Naive thymus-derived CD4-positive, alpha-beta T cell (primary cell): ENCODE measurements around the gene AHNAK. TPM values are rescaled to one million over a fixed set of nuclear protein-coding genes. Genes with fewer than 3 reads are reported as not detected.
"Not testable (repeated sequence)": the region's sequence is repeated elsewhere in the genome, so short reads cannot be mapped to it uniquely, and the experiment has no call there.

ENCODE experiments used
- ATAC-seq: fragments of 150-1000 bp; cut with Tn5 transposase; 2 replicates; pipeline ENCODE4 v1.10.0; 2021; ENCODE audit warnings: mild to moderate bottlenecking, moderate library complexity
- CTCF ChIA-PET: fragments of 350-600 bp; sonication (Branson Sonifier 250); formaldehyde crosslinking; loops from one replicate; lab custom pipeline; 2021; ENCODE audit warnings: antibody characterized with exemption; lab: Charles Lee
- POLR2A ChIA-PET: fragments of 350-600 bp; sonication (Branson Sonifier 250); formaldehyde crosslinking; loops from one replicate; lab custom pipeline; 2021; ENCODE audit warnings: antibody characterized with exemption, inconsistent platforms; lab: Charles Lee
- DNase-seq, 9 donors: peaks; one replicate each; pipeline versions ENCODE4 v3.0.0 to v3.0.0-alpha.2; 2020 to 2022; ENCODE audit warnings: mixed read lengths in 1 of 9
- H3K27ac ChIP-seq: one replicate; pipeline ENCODE4 v1.7.0; 2013; ENCODE audit warnings: mild to moderate bottlenecking, low read depth, low read length, moderate library complexity
- H3K27me3 ChIP-seq, 2 donors: one replicate each; pipeline ENCODE4 v1.7.0; 2013; ENCODE audit warnings: low read length in 2 of 2, mild to moderate bottlenecking in 2 of 2, moderate library complexity in 2 of 2; ENCODE audit not compliant: control insufficient read depth in 2 of 2, insufficient read depth in 2 of 2
- H3K36me3 ChIP-seq, 3 experiments: 1 replicate in 2 of 3; 2 replicates in 1 of 3; pipeline ENCODE4 v1.7.0; 2013; ENCODE audit warnings: low read length in 3 of 3, mild to moderate bottlenecking in 3 of 3, moderate library complexity in 1 of 3; ENCODE audit not compliant: insufficient read depth in 3 of 3, control insufficient read depth in 2 of 3
- H3K4me1 ChIP-seq, 2 donors: one replicate each; pipeline ENCODE4 v1.7.0; 2013; ENCODE audit warnings: low read length in 2 of 2, mild to moderate bottlenecking in 2 of 2, moderate library complexity in 1 of 2; ENCODE audit not compliant: control insufficient read depth in 2 of 2, insufficient read depth in 2 of 2
- H3K4me3 ChIP-seq: 2 replicates; pipeline ENCODE4 v1.7.0; 2013; ENCODE audit warnings: mild to moderate bottlenecking, low read length
- H3K9me3 ChIP-seq, 3 experiments: 1 replicate in 2 of 3; 2 replicates in 1 of 3; pipeline ENCODE4 v1.7.0; 2013; ENCODE audit warnings: low read length in 3 of 3; ENCODE audit not compliant: control insufficient read depth in 2 of 3
- H3K27ac Mint-ChIP-seq, 9 donors: one replicate each; pipeline ENCODE4 v1.8.0; 2020 to 2022; ENCODE audit warnings: mixed read lengths in 9 of 9, mild to moderate bottlenecking in 8 of 9, moderate library complexity in 5 of 9, inconsistent platforms in 2 of 9
- H3K27me3 Mint-ChIP-seq, 5 donors: one replicate each; pipeline ENCODE4 v1.8.0; 2021 to 2022; ENCODE audit warnings: mixed read lengths in 5 of 5, mild to moderate bottlenecking in 1 of 5
- H3K36me3 Mint-ChIP-seq, 5 donors: one replicate each; pipeline ENCODE4 v1.8.0; 2020 to 2022; ENCODE audit warnings: mixed read lengths in 5 of 5, mild to moderate bottlenecking in 3 of 5, inconsistent platforms in 1 of 5
- H3K4me1 Mint-ChIP-seq, 7 donors: one replicate each; pipeline ENCODE4 v1.8.0; 2020 to 2022; ENCODE audit warnings: mixed read lengths in 7 of 7, mild to moderate bottlenecking in 3 of 7, inconsistent platforms in 1 of 7
- H3K4me3 Mint-ChIP-seq, 10 donors: one replicate each; pipeline ENCODE4 v1.8.0; 2020 to 2022; ENCODE audit warnings: mild to moderate bottlenecking in 10 of 10, mixed read lengths in 10 of 10, moderate library complexity in 6 of 10, inconsistent platforms in 2 of 10
- H3K9me3 Mint-ChIP-seq, 11 donors: one replicate each; pipeline ENCODE4 v1.8.0; 2020 to 2022; ENCODE audit warnings: mixed read lengths in 11 of 11, mild to moderate bottlenecking in 4 of 11, inconsistent platforms in 1 of 11, moderate library complexity in 1 of 11
- intact Hi-C, 2 donors: fragments of 100-400 bp; cut with micrococcal nuclease; formaldehyde crosslinking; loops; one replicate each; pipeline ENCODE4 v1.15.1; 2023
- microRNA-seq: library from miRNA; unstranded; fragments of <30 nt; microRNA quantifications from one replicate; pipeline ENCODE4 v1.2.0, GENCODE V29; 2022; ENCODE audit warnings: borderline microRNAs expressed
- polyA plus RNA-seq, 2 donors: library from polyadenylated mRNA; unstranded; fragments of 300-500 nt; fragmentation: Illumina TruSeq; gene quantifications; one replicate each; pipeline ENCODE4 v1.2.3, GENCODE V29; 2021
- total RNA-seq, 6 experiments: library from RNA in 5 of 6; stranded (reverse) in 5 of 6; gene quantifications; 1 replicate in 5 of 6; 2 replicates in 1 of 6; pipeline ENCODE4 v1.2.3 and lab custom pipeline; 2021 to 2026

The AHNAK gene
- total and polyA plus RNA-seq, 7 experiments from 2014 or later = 6.7 to 622 (median 233) TPM

- H3K4me1 ChIP-seq, H3K9me3 Mint-ChIP-seq, CTCF ChIA-PET, H3K36me3 Mint-ChIP-seq, H3K27ac ChIP-seq, H3K9me3 ChIP-seq, H3K4me3 ChIP-seq, H3K27me3 Mint-ChIP-seq, H3K27ac Mint-ChIP-seq, H3K36me3 ChIP-seq, intact Hi-C loops, H3K27me3 ChIP-seq: not testable (repeated sequence)
- Mint-ChIP-seq H3K4me1 (peaks cover 0 to 16% (median 3%) of the 10 kb centered on the region in 7 donors), H3K4me3 (peak overlapping the region in 1 of 10 donors; percentile 13)
- POLR2A ChIA-PET = interaction anchor here (0.9 kb wide), 1 partner anchor 341 kb away, joined by 3 read pairs; the partner anchor contains the start of gene HNRNPUL2
- ATAC-seq = peak; percentile 66
- DNase-seq = peak in 2 of 9 donors; percentile 10 to 11
Measured at GRCh38 chr11:62386083-62386482, 160.5 kb downstream of the AHNAK start.

GRCh38 chr11:62383822-62384221, 162.8 kb downstream of the AHNAK start:
- Mint-ChIP-seq H3K4me3 (no peak overlapping the region), H3K36me3 (no peaks in the 10 kb centered on the region), H3K27ac (no peak overlapping the region), H3K9me3 (no peaks in the 10 kb centered on the region), H3K4me1 (peaks cover 0 to 28% (median 4%) of the 10 kb centered on the region in 7 donors), H3K27me3 (peaks cover 0 to 15% (median 0%) of the 10 kb centered on the region in 5 donors)
- H3K27ac ChIP-seq = no peak overlapping the region
- no peak for DNase-seq
- CTCF ChIA-PET = no interaction called here
- no peak overlapping the region for H3K4me3 ChIP-seq
- no peak for ATAC-seq
- no peaks in the 10 kb centered on the region for H3K27me3 ChIP-seq
- H3K36me3 ChIP-seq = no peaks in the 10 kb centered on the region
- intact Hi-C loops = loop anchor here in 1 of 2 donors (2.0 to 5.0 kb wide), 2 partner anchors 17 to 308 kb away; no protein-coding TSS in a partner anchor
- H3K4me1 ChIP-seq = peaks cover 0 to 6% of the 10 kb centered on the region in 2 donors
- POLR2A ChIA-PET = no interaction called here
- no peaks in the 10 kb centered on the region for H3K9me3 ChIP-seq

Small RNAs within 50 kb of the gene (microRNA-seq; reads per million reads assigned to microRNA genes)
- 2.1 reads per million for gene MIR6747

Other genes with a start within 250 kb of the AHNAK start
- not detected for gene SCGB1D4, start 247.7 kb downstream of the AHNAK start, total RNA-seq
- not detected for gene SCGB1D4, start 247.7 kb downstream of the AHNAK start, polyA plus RNA-seq
- 10 to 100 TPM in 1 of 5 experiments, 1 to 10 TPM in 4; 2.1 to 10.6 (median 4.3) TPM for gene ASRGL1, start 209.4 kb downstream of the AHNAK start, total RNA-seq
- 1 to 10 TPM; 3.1 to 4.2 TPM for gene ASRGL1, start 209.4 kb downstream of the AHNAK start, polyA plus RNA-seq
- gene SCGB1A1, start 127.8 kb downstream of the AHNAK start, total RNA-seq = not detected
- gene SCGB1A1, start 127.8 kb downstream of the AHNAK start, polyA plus RNA-seq = not detected
- 1,000 to 10,000 TPM; 1,186 to 2,550 (median 2,338) TPM for gene EEF1G, start 27.1 kb upstream of the AHNAK start, total RNA-seq
- gene EEF1G, start 27.1 kb upstream of the AHNAK start, polyA plus RNA-seq = 1,000 to 10,000 TPM; 2,027 to 2,354 TPM
- 10 to 100 TPM; 34.5 to 54.6 (median 37.4) TPM for gene TUT1, start 44.7 kb upstream of the AHNAK start, total RNA-seq
- gene TUT1, start 44.7 kb upstream of the AHNAK start, polyA plus RNA-seq = 10 to 100 TPM; 20.2 to 25.4 TPM
- 100 to 1,000 TPM; 134 to 238 (median 199) TPM for gene MTA2, start 55.1 kb upstream of the AHNAK start, total RNA-seq
- gene MTA2, start 55.1 kb upstream of the AHNAK start, polyA plus RNA-seq = 10 to 100 TPM; 25.6 to 46.4 TPM
- gene EML3, start 66.0 kb upstream of the AHNAK start, total RNA-seq = 100 to 1,000 TPM; 152 to 209 (median 188) TPM
- gene EML3, start 66.0 kb upstream of the AHNAK start, polyA plus RNA-seq = 10 to 100 TPM; 14.6 to 23.9 TPM
- 1 to 10 TPM; 1.2 to 2.4 (median 2.0) TPM for gene ROM1, start 66.5 kb upstream of the AHNAK start, total RNA-seq
- gene ROM1, start 66.5 kb upstream of the AHNAK start, polyA plus RNA-seq = under 1 TPM in 1 of 2 donors, not detected in 1; 0.51 TPM
- 10 to 100 TPM; 55.8 to 78.1 (median 71.2) TPM for gene B3GAT3, start 75.2 kb upstream of the AHNAK start, total RNA-seq
- 10 to 100 TPM; 35.0 to 41.9 TPM for gene B3GAT3, start 75.2 kb upstream of the AHNAK start, polyA plus RNA-seq
- 100 to 1,000 TPM; 203 to 313 (median 286) TPM for gene GANAB, start 99.8 kb upstream of the AHNAK start, total RNA-seq
- 100 to 1,000 TPM; 157 to 189 TPM for gene GANAB, start 99.8 kb upstream of the AHNAK start, polyA plus RNA-seq
- gene INTS5, start 106.5 kb upstream of the AHNAK start, total RNA-seq = 10 to 100 TPM; 14.0 to 33.8 (median 32.1) TPM
- 10 to 100 TPM; 39.1 to 72.2 TPM for gene INTS5, start 106.5 kb upstream of the AHNAK start, polyA plus RNA-seq
- 100 to 1,000 TPM in 1 of 5 experiments, 10 to 100 TPM in 4; 23.2 to 103 (median 47.6) TPM for gene C11orf98, start 118.4 kb upstream of the AHNAK start, total RNA-seq
- gene C11orf98, start 118.4 kb upstream of the AHNAK start, polyA plus RNA-seq = 10 to 100 TPM; 84.2 to 96.9 TPM
- gene CSKMT, start 118.5 kb upstream of the AHNAK start, total RNA-seq = 10 to 100 TPM in 4 of 5 experiments, 1 to 10 TPM in 1; 8.9 to 29.3 (median 23.7) TPM
- 1 to 10 TPM; 2.5 TPM for gene CSKMT, start 118.5 kb upstream of the AHNAK start, polyA plus RNA-seq
- 1 to 10 TPM; 2.2 to 8.2 (median 5.8) TPM for gene UQCC3, start 124.9 kb upstream of the AHNAK start, total RNA-seq
- gene UQCC3, start 124.9 kb upstream of the AHNAK start, polyA plus RNA-seq = 10 to 100 TPM in 1 of 2 donors, 1 to 10 TPM in 1; 9.1 to 11.1 TPM
- gene LBHD1, start 125.5 kb upstream of the AHNAK start, total RNA-seq = 10 to 100 TPM; 13.8 to 26.4 (median 20.8) TPM
- gene LBHD1, start 125.5 kb upstream of the AHNAK start, polyA plus RNA-seq = 1 to 10 TPM; 3.5 to 5.9 TPM
- 100 to 1,000 TPM; 114 to 215 (median 207) TPM for gene UBXN1, start 132.3 kb upstream of the AHNAK start, total RNA-seq
- gene UBXN1, start 132.3 kb upstream of the AHNAK start, polyA plus RNA-seq = 100 to 1,000 TPM; 218 to 256 TPM
- under 1 TPM in 3 of 5 experiments, not detected in 2; 0.12 to 0.38 (median 0.24) TPM for gene LRRN4CL, start 142.7 kb upstream of the AHNAK start, total RNA-seq
- gene LRRN4CL, start 142.7 kb upstream of the AHNAK start, polyA plus RNA-seq = not detected
- gene BSCL2, start 160.6 kb upstream of the AHNAK start, total RNA-seq = 10 to 100 TPM; 28.4 to 53.9 (median 39.0) TPM
- 10 to 100 TPM; 57.9 to 63.5 TPM for gene BSCL2, start 160.6 kb upstream of the AHNAK start, polyA plus RNA-seq
- not detected for gene GNG3, start 160.9 kb upstream of the AHNAK start, total RNA-seq
- not detected for gene GNG3, start 160.9 kb upstream of the AHNAK start, polyA plus RNA-seq
- gene HNRNPUL2, start 180.7 kb upstream of the AHNAK start, total RNA-seq = 10 to 100 TPM; 43.4 to 77.5 (median 65.3) TPM
- 1 to 10 TPM; 1.9 TPM for gene HNRNPUL2, start 180.7 kb upstream of the AHNAK start, polyA plus RNA-seq
- 10 to 100 TPM; 13.1 to 53.0 (median 47.1) TPM for gene TTC9C, start 181.7 kb upstream of the AHNAK start, total RNA-seq
- 10 to 100 TPM; 12.0 to 29.3 TPM for gene TTC9C, start 181.7 kb upstream of the AHNAK start, polyA plus RNA-seq
- gene ZBTB3, start 207.4 kb upstream of the AHNAK start, total RNA-seq = 10 to 100 TPM in 3 of 5 experiments, 1 to 10 TPM in 2; 6.4 to 24.1 (median 19.0) TPM
- gene ZBTB3, start 207.4 kb upstream of the AHNAK start, polyA plus RNA-seq = 1 to 10 TPM; 4.1 to 7.7 TPM
- 100 to 1,000 TPM in 1 of 5 experiments, 10 to 100 TPM in 4; 62.7 to 109 (median 77.8) TPM for gene POLR2G, start 214.8 kb upstream of the AHNAK start, total RNA-seq
- 100 to 1,000 TPM; 225 to 245 TPM for gene POLR2G, start 214.8 kb upstream of the AHNAK start, polyA plus RNA-seq
- 10 to 100 TPM; 13.1 to 34.9 (median 24.1) TPM for gene TAF6L, start 224.6 kb upstream of the AHNAK start, total RNA-seq
- 10 to 100 TPM in 1 of 2 donors, 1 to 10 TPM in 1; 8.4 to 13.9 TPM for gene TAF6L, start 224.6 kb upstream of the AHNAK start, polyA plus RNA-seq
- 10 to 100 TPM; 23.2 to 72.3 (median 50.9) TPM for gene TMEM179B, start 240.6 kb upstream of the AHNAK start, total RNA-seq
- gene TMEM179B, start 240.6 kb upstream of the AHNAK start, polyA plus RNA-seq = 100 to 1,000 TPM; 103 to 113 TPM
- gene TMEM223, start 245.2 kb upstream of the AHNAK start, total RNA-seq = 10 to 100 TPM in 3 of 5 experiments, 1 to 10 TPM in 2; 6.3 to 24.5 (median 21.0) TPM
- gene TMEM223, start 245.2 kb upstream of the AHNAK start, polyA plus RNA-seq = 10 to 100 TPM; 58.5 to 60.4 TPM